ENCODE data around the gene UBE2I.
A peak's percentile ranks its signal among the peaks of the same experiment; 100 is the strongest.

The UBE2I gene

DNA sequence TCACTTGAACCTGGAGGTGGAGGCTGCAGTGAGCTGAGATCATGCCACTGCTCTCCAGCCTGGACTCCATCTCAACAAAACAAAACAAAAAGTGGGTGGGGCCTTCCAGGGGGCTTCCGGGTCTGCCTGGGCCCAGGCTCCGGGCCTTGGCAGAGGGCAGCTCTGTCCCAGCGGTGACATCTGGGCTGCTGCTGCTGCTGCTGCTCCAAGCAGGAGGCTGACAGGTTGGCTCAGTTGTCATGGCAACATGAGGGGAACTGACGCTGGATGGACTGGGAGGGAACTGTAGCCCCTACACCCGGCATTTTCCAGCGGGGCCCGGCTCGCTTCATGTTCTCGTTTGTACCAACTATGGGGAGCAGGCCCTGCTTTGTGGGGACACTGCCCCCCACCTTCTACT lies 28.1 kb downstream of the UBE2I start:
- peaks cover 62% of the 10 kb centered on the region for H3K27me3 ChIP-seq (ENCODE audit: insufficient read depth, low read depth, severe bottlenecking)
- no peak for DNase-seq
- TF ChIP-seq CTCF (IDR thresholded peaks at IDR 0.05; ENCODE audit: low read depth, low read length): no peak
- no peak overlapping the region for H3K4me3 ChIP-seq (ENCODE audit: low read depth, low read length)
- no peaks in the 10 kb centered on the region for H3K36me3 ChIP-seq
- H3K27ac ChIP-seq: no peak overlapping the region
- H3K9me3 ChIP-seq (ENCODE audit: severe bottlenecking): no peaks in the 10 kb centered on the region

- H3K36me3 ChIP-seq: no peaks in the 10 kb centered on the region
- peak; percentile 86 for TF ChIP-seq CTCF (IDR thresholded peaks at IDR 0.05; ENCODE audit: low read depth, low read length)
- DNase-seq: peak; percentile 75
- no peak overlapping the region for H3K27ac ChIP-seq
- H3K27me3 ChIP-seq (ENCODE audit: insufficient read depth, low read depth, severe bottlenecking): peaks cover 55% of the 10 kb centered on the region
- no peaks in the 10 kb centered on the region for H3K9me3 ChIP-seq (ENCODE audit: severe bottlenecking)
- H3K4me3 ChIP-seq (ENCODE audit: low read depth, low read length): no peak overlapping the region
Measured at GRCh38 chr16:1338119-1338730, 28.8 kb downstream of the UBE2I start.

DNA sequence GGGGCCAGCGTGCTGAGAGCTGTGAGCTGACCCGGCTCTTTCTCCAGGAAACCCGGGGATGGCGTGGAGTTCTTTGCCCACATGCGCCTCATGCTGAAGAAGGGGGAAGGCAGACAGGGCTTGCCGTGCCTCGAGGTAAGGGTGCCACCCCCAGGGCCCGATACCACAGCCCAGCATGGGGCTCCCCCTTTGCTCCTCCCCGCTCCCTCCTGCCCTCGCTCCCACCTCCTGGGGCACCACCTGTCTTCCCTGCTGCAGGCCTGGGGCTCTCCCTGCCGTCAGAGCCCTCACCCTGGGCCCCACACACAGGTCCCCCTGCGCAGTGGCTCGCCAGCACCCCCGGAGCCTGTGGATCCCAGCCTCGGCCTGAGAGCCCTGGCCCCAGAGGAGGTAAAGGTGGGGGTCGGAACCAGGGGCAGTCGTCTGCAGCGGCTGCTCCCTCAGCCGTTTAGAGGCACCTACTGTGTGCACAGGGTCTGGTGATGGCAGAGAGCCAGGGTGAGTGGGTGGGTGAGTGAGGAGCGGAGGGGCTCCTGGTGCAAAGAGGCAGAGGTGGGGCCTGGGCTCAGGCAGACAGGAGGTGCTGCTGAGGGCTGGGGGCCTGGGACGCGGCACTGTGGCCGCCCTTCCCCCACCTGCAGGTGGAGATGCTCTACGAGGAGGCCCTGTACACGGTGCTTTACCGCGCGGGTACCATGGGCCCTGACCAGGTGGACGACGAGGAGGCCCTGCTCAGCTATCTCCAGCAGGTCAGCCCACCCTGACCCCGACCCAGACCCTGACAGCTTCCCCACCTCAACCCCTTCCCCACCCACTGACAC lies 29.6 kb downstream of the UBE2I start:
- no peaks in the 10 kb centered on the region for H3K9me3 ChIP-seq (ENCODE audit: severe bottlenecking)
- TF ChIP-seq CTCF (IDR thresholded peaks at IDR 0.05; ENCODE audit: low read depth, low read length): no peak
- H3K4me3 ChIP-seq (ENCODE audit: low read depth, low read length): no peak overlapping the region
- peaks cover 48% of the 10 kb centered on the region for H3K27me3 ChIP-seq (ENCODE audit: insufficient read depth, low read depth, severe bottlenecking)
- no peak overlapping the region for H3K27ac ChIP-seq
- DNase-seq: no peak
- H3K36me3 ChIP-seq: no peaks in the 10 kb centered on the region

- Histone ChIP-seq H3K27ac (no peak overlapping the region), H3K9me3 (ENCODE audit: severe bottlenecking) (no peaks in the 10 kb centered on the region), H3K36me3 (no peaks in the 10 kb centered on the region), H3K27me3 (ENCODE audit: insufficient read depth, low read depth, severe bottlenecking) (peaks cover 30% of the 10 kb centered on the region), H3K4me3 (ENCODE audit: low read depth, low read length) (no peak overlapping the region)
- DNase-seq: no peak
- TF ChIP-seq CTCF (IDR thresholded peaks at IDR 0.05; ENCODE audit: low read depth, low read length): no peak
Measured at GRCh38 chr16:1340730-1341494, 31.5 kb downstream of the UBE2I start.

DNA sequence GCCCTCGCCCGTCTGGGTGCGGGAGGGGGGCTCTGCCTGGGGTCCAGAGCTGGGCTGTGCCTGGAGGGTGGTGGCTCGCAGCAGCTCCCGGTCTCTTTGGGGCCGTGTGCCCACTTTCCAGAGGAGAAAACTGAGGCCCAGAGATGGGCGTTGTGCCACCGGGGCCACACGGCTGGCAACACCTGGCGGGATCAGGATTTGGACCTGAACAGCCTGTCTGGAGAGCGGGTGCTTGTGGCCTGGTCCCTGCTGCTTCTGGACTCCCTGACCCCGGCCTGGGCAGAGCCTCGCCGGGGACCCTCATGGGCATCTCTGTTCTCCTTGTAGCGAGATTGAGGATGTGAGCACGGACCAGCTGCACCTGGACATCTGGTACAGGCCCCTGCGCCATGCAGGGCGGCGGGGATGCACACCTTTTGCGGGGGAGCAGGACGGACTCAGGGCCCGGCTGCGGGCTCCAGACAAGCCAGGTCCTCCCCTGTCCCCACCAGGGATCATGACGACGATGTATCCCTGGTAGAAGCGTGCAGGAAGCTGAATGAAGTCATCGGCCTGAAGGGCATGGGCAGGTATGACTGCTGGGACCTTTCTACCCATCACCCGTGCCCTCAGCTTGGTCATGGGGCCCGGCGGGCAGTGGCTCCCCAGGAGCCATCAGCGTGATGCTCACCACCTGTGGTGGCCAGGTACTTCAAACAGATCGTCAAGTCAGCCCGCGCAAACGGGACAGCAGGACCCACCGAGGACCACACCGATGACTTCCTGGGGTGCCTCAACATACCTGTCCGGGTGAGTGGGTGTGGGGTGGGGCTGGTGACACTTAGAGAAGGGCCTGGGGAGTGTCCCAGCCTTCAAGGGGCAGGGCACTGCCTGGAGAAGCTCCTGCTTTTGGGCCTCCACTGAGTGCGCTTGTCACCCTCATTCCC lies 32.3 kb downstream of the UBE2I start:
- Histone ChIP-seq H3K4me3 (ENCODE audit: low read depth, low read length) (peak overlapping the region; percentile 22), H3K36me3 (no peaks in the 10 kb centered on the region), H3K27ac (peak overlapping the region; percentile 41), H3K27me3 (ENCODE audit: insufficient read depth, low read depth, severe bottlenecking) (peaks cover 22% of the 10 kb centered on the region), H3K9me3 (ENCODE audit: severe bottlenecking) (no peaks in the 10 kb centered on the region)
- TF ChIP-seq CTCF (IDR thresholded peaks at IDR 0.05; ENCODE audit: low read depth, low read length): no peak
- DNase-seq: no peak
